Endothelial cell (in vitro differentiated cells): ENCODE data around the gene NEGR1. TPM values are rescaled to one million over a fixed set of nuclear protein-coding genes. Genes with fewer than 3 reads are reported as not detected.

ENCODE experiments used
- DNase-seq: peaks from one replicate; pipeline ENCODE4 v3.0.0; 2021; ENCODE audit warnings: low spot score
- H3K27ac Mint-ChIP-seq: one replicate; pipeline ENCODE4 v1.8.0; 2021; ENCODE audit warnings: mixed read lengths, inconsistent platforms; ENCODE audit not compliant: unreplicated experiment
- H3K27me3 Mint-ChIP-seq: one replicate; pipeline ENCODE4 v1.8.0; 2021; ENCODE audit warnings: mild to moderate bottlenecking, moderate library complexity, mixed read lengths, inconsistent platforms; ENCODE audit not compliant: unreplicated experiment
- H3K36me3 Mint-ChIP-seq: one replicate; pipeline ENCODE4 v1.8.0; 2021; ENCODE audit warnings: mild to moderate bottlenecking, low read depth, mixed read lengths, inconsistent platforms; ENCODE audit not compliant: unreplicated experiment
- H3K4me1 Mint-ChIP-seq: one replicate; pipeline ENCODE4 v1.8.0; 2021; ENCODE audit warnings: mild to moderate bottlenecking, mixed read lengths, inconsistent platforms; ENCODE audit not compliant: unreplicated experiment
- H3K4me3 Mint-ChIP-seq: one replicate; pipeline ENCODE4 v1.8.0; 2021; ENCODE audit warnings: mild to moderate bottlenecking, mixed read lengths, inconsistent platforms; ENCODE audit not compliant: unreplicated experiment
- H3K9me3 Mint-ChIP-seq: one replicate; pipeline ENCODE4 v1.8.0; 2021; ENCODE audit warnings: mixed read lengths, inconsistent platforms; ENCODE audit not compliant: unreplicated experiment
- total RNA-seq: library from RNA; stranded (reverse); fragmentation: NEBNext Ultra II Directional; extraction: Animal tissue kit (Norgen Biotek cat#: 25700); gene quantifications from one replicate; pipeline ENCODE4 v1.2.1, GENCODE V29; 2021; ENCODE audit not compliant: unreplicated experiment
- TF ChIP-seq, protein P1 (sequence below): fragments of 200-600 bp; sonication (generic); IDR thresholded peaks from one replicate; pipeline ENCODE4 v1.5.0; 2021; ENCODE audit warnings: antibody characterized with exemption; ENCODE audit not compliant: unreplicated experiment

NEGR1 gene
- total RNA-seq, 1 donor from 2014 or later: 2.9 TPM

DNA sequence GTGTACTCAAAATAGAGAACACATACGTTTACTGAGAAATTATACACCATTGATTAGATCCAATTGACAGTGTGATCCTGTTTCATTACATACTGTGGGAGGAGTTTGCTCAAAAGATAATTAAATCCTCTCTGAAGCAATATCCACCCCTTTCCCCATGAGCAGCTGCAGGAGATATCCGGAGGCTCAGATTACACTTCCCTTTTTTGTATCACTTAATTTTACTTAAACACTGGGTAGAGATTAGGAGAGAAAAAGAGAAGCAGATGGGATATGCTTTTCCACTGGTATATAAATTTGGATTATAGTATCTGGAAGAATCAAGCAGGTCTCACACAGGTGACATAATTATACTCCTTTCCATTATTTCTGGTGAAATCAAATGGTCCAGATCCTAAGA, 868.2 kb downstream of the NEGR1 start:
- Mint-ChIP-seq H3K36me3 (no peaks in the 10 kb centered on the region), H3K27me3 (no peaks in the 10 kb centered on the region), H3K27ac (no peak overlapping the region), H3K4me1 (peaks cover 6% of the 10 kb centered on the region), H3K9me3 (no peaks in the 10 kb centered on the region), H3K4me3 (no peak overlapping the region)
- TF ChIP-seq, protein P1, sequence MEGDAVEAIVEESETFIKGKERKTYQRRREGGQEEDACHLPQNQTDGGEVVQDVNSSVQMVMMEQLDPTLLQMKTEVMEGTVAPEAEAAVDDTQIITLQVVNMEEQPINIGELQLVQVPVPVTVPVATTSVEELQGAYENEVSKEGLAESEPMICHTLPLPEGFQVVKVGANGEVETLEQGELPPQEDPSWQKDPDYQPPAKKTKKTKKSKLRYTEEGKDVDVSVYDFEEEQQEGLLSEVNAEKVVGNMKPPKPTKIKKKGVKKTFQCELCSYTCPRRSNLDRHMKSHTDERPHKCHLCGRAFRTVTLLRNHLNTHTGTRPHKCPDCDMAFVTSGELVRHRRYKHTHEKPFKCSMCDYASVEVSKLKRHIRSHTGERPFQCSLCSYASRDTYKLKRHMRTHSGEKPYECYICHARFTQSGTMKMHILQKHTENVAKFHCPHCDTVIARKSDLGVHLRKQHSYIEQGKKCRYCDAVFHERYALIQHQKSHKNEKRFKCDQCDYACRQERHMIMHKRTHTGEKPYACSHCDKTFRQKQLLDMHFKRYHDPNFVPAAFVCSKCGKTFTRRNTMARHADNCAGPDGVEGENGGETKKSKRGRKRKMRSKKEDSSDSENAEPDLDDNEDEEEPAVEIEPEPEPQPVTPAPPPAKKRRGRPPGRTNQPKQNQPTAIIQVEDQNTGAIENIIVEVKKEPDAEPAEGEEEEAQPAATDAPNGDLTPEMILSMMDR: no peak
- DNase-seq: no peak

DNA sequence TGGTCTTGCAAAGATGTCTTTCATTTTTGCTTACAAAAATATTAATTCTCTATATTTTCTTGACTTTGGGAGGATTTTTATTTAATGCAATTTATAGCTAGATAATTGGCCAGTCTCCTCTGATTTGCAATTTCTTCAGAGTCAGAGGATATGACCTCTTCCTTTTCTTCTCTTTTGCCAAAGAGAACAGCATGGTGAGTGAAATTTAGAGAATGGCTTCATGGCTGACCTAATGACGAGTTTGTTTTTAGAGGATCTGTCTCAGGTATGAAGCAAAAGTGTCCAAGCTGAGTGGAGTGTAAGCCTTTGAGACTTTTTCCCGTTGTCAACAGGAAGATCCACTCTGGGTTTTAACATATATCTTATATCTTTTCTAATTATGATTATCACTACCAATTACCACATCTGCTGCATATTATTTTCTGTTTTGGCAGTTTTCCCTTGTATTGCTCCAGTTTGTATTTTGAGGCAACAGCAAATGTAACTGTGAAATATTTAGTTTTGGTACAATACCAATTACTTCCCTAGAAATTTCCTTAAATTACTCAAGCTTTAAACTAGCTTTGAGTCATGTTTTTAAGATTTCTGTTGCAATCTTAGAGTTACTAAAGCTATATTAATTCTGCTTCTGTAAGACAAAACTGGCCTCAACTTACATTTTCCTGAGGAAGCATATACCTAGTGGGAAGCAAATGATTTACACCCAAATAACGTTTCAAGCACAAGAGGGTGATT, 868.7 kb downstream of the NEGR1 start:
- Mint-ChIP-seq H3K4me1 (peaks cover 6% of the 10 kb centered on the region), H3K36me3 (no peaks in the 10 kb centered on the region), H3K9me3 (no peaks in the 10 kb centered on the region), H3K27me3 (no peaks in the 10 kb centered on the region), H3K4me3 (no peak overlapping the region), H3K27ac (no peak overlapping the region)
- no peak for DNase-seq
- TF ChIP-seq, protein P1: no peak

DNA sequence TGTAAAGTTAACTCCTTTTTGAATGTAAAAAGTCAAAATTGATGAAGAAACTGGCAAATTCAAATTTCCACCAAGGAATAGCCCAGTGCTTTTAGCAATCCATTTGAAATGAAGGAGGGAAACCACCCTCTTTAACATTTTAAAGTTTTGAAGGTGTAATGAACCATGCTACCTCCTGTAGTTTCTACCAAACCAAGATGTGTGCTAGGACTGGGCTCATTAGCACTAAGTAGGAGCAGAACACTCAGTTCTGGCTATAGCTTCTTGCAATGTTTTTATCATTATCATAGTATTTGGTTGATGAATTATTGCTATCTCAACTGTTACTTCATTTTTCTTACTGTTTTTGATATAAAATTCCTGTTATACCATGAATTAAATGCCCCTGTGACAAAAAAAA, 882.3 kb downstream of the NEGR1 start:
- Mint-ChIP-seq H3K36me3 (no peaks in the 10 kb centered on the region), H3K27ac (no peak overlapping the region), H3K27me3 (no peaks in the 10 kb centered on the region), H3K4me3 (no peak overlapping the region), H3K9me3 (no peaks in the 10 kb centered on the region), H3K4me1 (no peaks in the 10 kb centered on the region)
- no peak for DNase-seq
- TF ChIP-seq, protein P1: no peak

DNA sequence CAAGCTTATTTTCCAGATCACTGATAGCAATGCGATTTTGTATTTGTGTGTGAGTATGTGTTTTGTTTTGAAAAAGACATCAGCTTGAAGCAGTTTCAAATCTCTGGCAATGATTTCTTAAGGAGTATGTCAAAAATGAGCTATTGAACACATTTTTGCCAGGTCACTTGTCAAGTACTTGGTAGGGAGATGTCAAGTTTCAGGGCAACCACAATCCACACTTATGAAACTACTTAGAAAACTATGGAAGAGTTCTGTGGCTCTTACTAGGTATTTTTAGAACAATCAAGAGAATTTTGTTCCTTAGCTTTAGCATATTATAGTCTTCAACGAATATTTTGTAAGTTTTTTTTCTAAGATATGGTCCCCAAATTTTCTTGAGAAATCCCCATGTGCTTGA, 882.7 kb downstream of the NEGR1 start:
- H3K36me3 Mint-ChIP-seq: no peaks in the 10 kb centered on the region
- H3K4me3 Mint-ChIP-seq: no peak overlapping the region
- DNase-seq: no peak
- H3K27me3 Mint-ChIP-seq: no peaks in the 10 kb centered on the region
- TF ChIP-seq, protein P1: no peak
- H3K9me3 Mint-ChIP-seq: no peaks in the 10 kb centered on the region
- H3K4me1 Mint-ChIP-seq: no peaks in the 10 kb centered on the region
- H3K27ac Mint-ChIP-seq: no peak overlapping the region

DNA sequence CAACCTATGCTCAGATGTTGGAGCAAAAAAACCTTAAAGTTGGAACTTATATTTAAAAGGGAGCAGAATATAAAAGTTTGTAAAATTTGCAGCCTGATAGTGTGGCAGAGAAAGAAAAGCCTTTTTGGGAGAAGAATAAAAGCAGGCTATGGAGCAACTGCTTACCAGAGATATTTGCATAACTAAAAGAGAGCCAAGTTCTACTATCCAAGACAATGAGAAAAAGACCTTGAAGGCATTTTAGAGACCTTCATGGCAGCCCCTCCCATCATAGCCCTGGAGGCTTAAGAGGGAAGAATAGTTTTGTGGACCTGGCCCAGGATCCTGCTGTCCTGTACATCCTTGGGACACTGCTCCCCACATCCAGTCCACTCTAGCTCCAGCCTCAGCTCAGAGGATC, 889.0 kb downstream of the NEGR1 start:
- no peaks in the 10 kb centered on the region for H3K27me3 Mint-ChIP-seq
- TF ChIP-seq, protein P1: no peak
- H3K27ac Mint-ChIP-seq: no peak overlapping the region
- DNase-seq: no peak
- H3K4me1 Mint-ChIP-seq: no peaks in the 10 kb centered on the region
- H3K9me3 Mint-ChIP-seq: no peaks in the 10 kb centered on the region
- no peak overlapping the region for H3K4me3 Mint-ChIP-seq
- no peaks in the 10 kb centered on the region for H3K36me3 Mint-ChIP-seq
